GM06990 (cell line): ENCODE measurements around the gene ST6GALNAC3.

Experiments used
- DNase-seq: peaks from one replicate; pipeline ENCODE4 v3.0.0-alpha.2; 2011; ENCODE audit not compliant: insufficient read length; ENCODE audit errors: extremely low read depth
- H3K27me3 ChIP-seq: replicated peaks from 2 replicates; pipeline ENCODE4 v1.6.0; 2011; ENCODE audit warnings: low read length; ENCODE audit not compliant: control insufficient read depth, insufficient read depth
- H3K36me3 ChIP-seq: 2 replicates; pipeline ENCODE4 v1.5.1; 2011; ENCODE audit warnings: low read length; ENCODE audit not compliant: control insufficient read depth, insufficient read depth
- H3K4me3 ChIP-seq: replicated peaks from 2 replicates; pipeline ENCODE4 v1.5.1; 2011; ENCODE audit warnings: low read depth, mild to moderate bottlenecking, control low read depth, low read length
- TF ChIP-seq, protein P1 (sequence below): IDR thresholded peaks from 2 replicates; pipeline ENCODE4 v1.5.1; 2011; ENCODE audit warnings: low read length, control low read depth, mild to moderate bottlenecking, inconsistent platforms; ENCODE audit not compliant: insufficient read depth, poor library complexity, severe bottlenecking

The ST6GALNAC3 gene

DNA sequence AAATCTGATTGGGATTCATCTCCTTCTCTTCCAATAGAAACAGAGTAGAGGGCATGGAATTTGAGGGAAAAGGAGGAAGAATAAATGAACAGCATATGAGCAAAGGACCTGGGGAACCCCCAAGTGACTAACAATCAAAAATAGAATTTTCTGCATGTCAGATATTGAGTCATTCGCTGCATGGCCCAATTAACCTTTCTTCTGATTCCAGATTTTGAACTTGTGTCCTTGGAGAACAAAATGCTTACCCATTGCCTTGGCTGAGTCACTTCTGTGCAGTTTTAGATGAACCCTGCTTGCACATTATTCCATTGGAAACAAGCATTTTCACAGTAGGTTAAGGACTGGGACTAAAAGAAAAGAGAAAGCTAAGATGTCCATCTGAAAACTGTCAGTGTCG is 390.5 kb downstream of the ST6GALNAC3 start:
- TF ChIP-seq, protein P1, sequence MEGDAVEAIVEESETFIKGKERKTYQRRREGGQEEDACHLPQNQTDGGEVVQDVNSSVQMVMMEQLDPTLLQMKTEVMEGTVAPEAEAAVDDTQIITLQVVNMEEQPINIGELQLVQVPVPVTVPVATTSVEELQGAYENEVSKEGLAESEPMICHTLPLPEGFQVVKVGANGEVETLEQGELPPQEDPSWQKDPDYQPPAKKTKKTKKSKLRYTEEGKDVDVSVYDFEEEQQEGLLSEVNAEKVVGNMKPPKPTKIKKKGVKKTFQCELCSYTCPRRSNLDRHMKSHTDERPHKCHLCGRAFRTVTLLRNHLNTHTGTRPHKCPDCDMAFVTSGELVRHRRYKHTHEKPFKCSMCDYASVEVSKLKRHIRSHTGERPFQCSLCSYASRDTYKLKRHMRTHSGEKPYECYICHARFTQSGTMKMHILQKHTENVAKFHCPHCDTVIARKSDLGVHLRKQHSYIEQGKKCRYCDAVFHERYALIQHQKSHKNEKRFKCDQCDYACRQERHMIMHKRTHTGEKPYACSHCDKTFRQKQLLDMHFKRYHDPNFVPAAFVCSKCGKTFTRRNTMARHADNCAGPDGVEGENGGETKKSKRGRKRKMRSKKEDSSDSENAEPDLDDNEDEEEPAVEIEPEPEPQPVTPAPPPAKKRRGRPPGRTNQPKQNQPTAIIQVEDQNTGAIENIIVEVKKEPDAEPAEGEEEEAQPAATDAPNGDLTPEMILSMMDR: no peak
- DNase-seq: no peak
- Histone ChIP-seq H3K4me3 (no peak overlapping the region), H3K36me3 (no peaks in the 10 kb centered on the region), H3K27me3 (no peaks in the 10 kb centered on the region)

DNA sequence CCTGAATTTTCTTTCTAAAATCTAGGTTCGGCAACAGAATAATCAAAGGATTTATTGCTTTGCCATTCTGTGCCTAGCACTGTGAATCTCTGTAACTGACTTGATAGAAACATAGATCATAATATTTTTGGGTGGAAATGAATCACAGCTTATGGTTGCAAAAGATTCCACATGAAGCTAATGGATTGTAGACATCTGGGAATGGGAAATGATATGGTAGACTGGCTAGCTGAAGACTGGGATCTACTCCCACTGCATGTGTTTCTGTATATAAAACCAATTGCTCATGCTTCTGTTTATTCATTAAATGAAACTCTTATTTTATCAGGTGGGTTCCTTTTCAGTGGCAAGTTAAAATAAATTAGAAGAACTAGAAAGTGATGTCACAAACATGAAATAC is 395.6 kb downstream of the ST6GALNAC3 start:
- no peak for DNase-seq

DNA sequence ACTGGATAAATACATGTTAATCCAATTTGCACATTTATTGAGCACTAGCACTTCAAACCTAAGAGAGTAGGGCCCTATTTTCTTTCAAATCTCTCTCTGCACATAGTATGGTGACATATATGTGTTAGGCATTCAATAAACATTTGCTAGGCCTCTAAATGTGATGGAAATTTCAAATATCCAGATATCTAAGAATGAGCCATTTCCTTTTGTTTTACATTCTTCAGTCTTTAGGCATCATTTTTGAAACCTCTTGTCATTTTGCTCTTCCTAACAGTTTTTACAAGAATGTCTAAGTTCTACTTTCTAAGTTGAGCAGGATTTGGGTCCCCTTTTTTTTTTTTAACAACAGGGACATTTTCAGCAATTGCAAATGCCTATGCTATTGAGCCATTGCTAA is 397.0 kb downstream of the ST6GALNAC3 start:
- no peak for DNase-seq
- Histone ChIP-seq H3K36me3 (no peaks in the 10 kb centered on the region), H3K27me3 (no peaks in the 10 kb centered on the region; the same call in 1 of the 2 replicates), H3K4me3 (no peak overlapping the region)
- TF ChIP-seq, protein P1: no peak

More for the DNA sequence above, 395.6 kb downstream of the ST6GALNAC3 start:
- Histone ChIP-seq H3K36me3 (no peaks in the 10 kb centered on the region), H3K27me3 (no peaks in the 10 kb centered on the region; the same call in 1 of the 2 replicates), H3K4me3 (no peak overlapping the region)
- TF ChIP-seq, protein P1: no peak

DNA sequence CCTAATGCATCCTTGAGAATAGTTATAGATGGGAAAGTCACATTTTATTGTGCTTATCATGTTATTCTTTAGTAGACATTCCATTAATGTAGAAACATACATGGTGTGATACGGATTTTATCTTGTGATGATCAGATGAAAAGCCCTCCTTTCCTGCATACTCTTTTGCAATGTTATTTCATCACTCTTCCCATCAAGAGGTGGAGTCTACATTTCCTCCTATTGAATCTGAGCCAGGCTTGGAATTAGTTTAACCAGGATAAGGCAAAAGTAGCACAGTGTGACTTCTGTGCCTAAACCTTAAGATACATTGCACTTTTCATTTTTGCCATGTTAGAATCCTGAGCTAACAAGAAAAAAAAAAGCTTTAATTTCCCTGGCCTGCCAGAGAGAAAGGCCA is 399.0 kb downstream of the ST6GALNAC3 start:
- TF ChIP-seq, protein P1: no peak
- no peak for DNase-seq
- Histone ChIP-seq H3K4me3 (no peak overlapping the region), H3K27me3 (no peaks in the 10 kb centered on the region; the same call in 1 of the 2 replicates), H3K36me3 (no peaks in the 10 kb centered on the region)

DNA sequence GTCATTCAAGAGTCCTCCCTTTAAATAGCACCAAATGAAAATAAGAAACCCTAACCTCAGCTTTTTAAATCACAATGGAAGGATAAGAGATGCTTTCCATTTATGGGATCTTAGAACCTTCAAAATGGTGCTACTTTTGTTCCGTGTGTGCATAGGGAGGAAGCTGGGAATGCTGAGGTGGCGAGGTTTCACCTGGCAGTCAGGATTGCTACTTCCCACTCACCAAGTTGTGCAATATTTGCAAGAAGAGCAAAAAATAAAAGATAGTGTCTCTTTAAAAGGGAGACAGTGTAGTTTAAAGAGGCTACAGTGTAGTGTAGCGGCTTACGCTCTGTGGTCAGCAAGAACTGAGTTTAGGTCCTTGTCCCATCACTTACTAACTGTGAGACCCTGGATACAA is 400.4 kb downstream of the ST6GALNAC3 start:
- H3K4me3 ChIP-seq: no peak overlapping the region
- DNase-seq: no peak
- H3K36me3 ChIP-seq: no peaks in the 10 kb centered on the region
- TF ChIP-seq, protein P1: no peak
- H3K27me3 ChIP-seq: no peaks in the 10 kb centered on the region; the same call in 1 of the 2 replicates

DNA sequence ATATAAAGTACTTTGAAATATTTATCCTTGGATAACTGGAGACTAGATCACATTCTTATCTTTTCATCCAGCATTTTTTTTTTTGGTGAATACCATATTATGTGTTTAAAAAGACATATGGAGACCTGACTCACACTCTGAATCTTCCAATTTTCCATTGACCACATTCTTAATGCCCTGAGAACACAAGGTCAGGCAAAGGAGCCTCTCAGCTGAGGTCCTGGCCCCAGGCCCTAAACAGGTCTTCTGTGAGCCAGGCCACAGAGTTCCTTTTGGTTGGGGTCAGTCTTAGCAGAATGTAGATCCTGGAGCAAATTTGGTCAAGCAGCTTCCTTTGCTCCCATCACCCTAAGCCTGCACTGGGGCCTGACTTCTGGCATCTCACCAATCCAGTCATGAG is 402.6 kb downstream of the ST6GALNAC3 start:
- TF ChIP-seq, protein P1: no peak
- Histone ChIP-seq H3K4me3 (no peak overlapping the region), H3K27me3 (no peaks in the 10 kb centered on the region), H3K36me3 (no peaks in the 10 kb centered on the region)
- DNase-seq: no peak
